22Rv1 (cell line): ENCODE measurements around the gene KCNIP1.

ENCODE experiments used
- ZFX ChIP-seq: fragments of 450-650 bp; IDR thresholded peaks from 2 replicates; pipeline ENCODE4 v1.6.1; 2017; ENCODE audit warnings: antibody characterized with exemption, borderline replicate concordance
- TF ChIP-seq, protein P1 (sequence below): fragments of 450-650 bp; IDR thresholded peaks from 2 replicates; pipeline ENCODE4 v1.5.1; 2017; ENCODE audit warnings: mild to moderate bottlenecking

DNA sequence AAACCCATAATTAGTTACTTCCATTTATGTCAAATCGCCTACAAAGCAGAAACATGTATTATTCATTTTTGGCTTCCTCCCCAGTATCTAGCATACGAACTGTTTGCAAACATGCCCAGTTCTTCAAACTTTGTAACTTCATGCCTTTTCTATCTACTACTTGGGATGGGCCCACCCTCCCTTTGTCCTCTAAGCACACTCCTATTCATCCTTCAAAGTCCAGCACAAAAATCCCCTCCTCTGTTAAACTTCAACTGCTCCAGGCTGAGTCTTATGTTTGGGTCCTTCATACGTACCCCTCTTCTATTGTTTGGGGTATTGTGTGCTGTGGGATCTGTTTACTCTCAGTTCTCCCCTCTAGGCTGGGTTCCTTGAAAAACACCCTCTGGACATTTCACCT lies 55.5 kb downstream of the KCNIP1 start:
- TF ChIP-seq, protein P1, sequence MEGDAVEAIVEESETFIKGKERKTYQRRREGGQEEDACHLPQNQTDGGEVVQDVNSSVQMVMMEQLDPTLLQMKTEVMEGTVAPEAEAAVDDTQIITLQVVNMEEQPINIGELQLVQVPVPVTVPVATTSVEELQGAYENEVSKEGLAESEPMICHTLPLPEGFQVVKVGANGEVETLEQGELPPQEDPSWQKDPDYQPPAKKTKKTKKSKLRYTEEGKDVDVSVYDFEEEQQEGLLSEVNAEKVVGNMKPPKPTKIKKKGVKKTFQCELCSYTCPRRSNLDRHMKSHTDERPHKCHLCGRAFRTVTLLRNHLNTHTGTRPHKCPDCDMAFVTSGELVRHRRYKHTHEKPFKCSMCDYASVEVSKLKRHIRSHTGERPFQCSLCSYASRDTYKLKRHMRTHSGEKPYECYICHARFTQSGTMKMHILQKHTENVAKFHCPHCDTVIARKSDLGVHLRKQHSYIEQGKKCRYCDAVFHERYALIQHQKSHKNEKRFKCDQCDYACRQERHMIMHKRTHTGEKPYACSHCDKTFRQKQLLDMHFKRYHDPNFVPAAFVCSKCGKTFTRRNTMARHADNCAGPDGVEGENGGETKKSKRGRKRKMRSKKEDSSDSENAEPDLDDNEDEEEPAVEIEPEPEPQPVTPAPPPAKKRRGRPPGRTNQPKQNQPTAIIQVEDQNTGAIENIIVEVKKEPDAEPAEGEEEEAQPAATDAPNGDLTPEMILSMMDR = no peak
- TF ChIP-seq ZFX = no peak
